DMS114 treated with DMSO at 0.1 percent for 48 hours (cell line): ENCODE data around the gene SEMA3F.
A peak's percentile ranks its signal among the peaks of the same experiment; 100 is the strongest.
"Not testable (repeated sequence)": the region's sequence is repeated elsewhere in the genome, so short reads cannot be mapped to it uniquely, and the experiment has no call there.

ENCODE experiments used
- DNase-seq: peaks from one replicate; lab custom pipeline; 2025; ENCODE audit not compliant: unreplicated experiment; lab: John Stamatoyannopoulos, UW

SEMA3F gene

DNA sequence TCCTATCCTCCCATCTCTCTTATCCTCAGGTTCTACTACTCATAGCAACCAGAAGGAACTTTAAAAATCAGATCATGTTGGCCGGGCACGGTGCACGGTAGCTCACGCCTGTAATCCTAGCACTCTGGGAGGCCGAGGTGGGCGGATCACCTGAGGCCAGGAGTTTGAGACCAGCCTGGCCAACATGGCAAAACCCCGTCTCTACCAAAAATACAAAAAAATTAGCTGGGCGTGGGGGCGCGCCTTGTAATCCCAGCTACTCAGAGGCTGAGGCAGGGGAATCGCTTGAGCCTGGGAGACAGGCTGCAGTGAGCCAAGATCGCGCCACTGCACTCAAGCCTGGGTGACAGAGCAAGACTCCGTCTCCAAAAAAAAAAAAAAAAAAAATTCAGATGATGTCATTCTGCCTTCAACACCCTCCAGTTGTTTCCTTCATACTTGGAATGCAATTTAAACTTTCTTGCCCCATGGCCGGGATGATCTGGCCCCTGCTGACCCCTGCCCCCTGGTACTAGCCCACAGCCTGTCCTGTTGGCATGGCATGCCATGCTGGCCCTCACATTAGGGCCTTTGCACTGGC is 73.2 kb downstream of the SEMA3F start:
- not testable (repeated sequence) for DNase-seq

DNA sequence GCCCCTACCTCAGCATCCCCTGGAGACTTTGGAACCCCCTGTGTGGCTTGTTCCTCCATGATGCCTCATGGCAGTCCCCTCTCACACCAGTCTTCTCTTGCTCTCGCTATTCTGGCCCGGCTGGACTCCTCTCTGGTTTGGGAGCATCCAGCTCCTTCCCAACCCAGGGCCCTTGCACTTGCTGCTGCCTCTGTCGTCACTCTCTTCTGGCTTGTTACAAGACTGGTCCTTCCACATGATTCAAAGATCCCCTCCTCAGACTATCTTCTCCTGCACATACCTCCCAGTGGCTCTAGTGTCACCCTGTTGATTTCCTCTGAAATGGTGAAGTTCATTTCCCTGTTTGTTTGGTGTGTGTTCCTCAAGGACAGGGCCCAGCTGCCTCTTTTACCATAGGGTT is 74.4 kb downstream of the SEMA3F start:
- no peak for DNase-seq

DNA sequence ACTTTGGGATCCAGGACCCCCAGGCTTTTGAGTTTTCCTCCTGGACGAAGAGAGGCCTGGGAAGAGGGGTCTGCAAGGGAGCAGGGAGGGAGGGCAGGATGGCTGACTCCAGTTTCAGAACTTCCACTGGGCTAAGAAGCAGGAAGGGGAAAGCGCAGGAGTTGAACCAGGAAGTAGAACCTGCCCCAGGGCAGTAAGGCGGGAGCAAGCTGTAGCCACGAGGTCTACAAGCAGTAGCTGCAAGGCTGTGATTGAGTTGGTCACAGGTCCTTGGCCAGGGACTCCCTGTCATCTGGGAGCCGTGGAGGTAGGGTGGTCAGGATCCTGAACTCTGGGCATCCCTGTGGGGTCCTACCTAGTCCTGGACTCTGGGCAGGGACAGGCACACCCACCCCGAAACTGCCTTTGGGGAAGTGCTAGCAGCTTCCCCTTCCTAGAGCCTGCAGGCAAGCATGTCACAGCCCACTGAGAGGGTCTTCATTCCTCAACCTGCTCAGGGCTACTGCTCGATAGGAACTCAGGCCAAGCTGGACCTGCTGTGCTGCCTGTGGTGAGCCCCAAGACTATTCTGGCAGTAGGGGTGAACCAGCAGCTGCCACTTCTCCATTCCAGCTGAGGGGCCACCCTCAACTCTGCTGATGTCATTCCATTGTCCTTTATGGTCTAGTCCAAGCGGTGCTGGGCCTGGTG is 75.1 kb downstream of the SEMA3F start:
- DNase-seq: no peak

DNA sequence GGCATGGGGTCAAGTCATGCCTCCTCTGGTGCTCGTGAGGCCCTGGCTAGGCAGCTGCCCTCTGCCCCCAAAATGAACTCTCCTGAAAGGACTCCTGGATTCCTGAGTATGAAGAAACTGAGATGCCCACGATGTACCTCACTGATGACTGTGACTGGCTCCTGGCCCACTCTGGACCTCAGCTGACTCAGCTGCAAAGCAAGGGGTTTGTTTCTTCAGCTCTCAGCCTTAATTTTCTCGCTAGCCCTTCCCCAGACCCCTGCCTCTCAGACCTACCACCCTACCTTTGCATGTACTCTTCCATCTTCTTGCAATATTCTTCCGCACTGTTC is 75.6 kb downstream of the SEMA3F start:
- no peak for DNase-seq

DNA sequence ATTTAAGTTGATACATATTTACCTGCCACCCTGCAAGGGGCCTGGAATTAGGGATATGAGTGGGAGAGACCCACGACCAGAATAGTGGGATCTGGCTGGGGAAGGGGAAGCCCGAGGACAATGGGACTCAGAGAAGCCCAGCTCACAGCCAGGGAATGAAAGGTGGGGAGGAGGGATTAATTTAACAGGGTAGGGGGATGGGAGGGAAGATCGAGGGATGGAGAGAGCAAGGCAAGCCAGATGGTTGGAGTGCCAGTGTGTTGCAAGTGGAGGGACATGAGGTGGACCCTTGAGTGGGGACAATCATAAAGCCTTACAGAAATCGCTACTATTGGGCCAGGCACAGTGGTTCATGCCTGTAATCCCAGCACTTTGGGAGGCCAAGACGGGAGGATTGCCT is 76.5 kb downstream of the SEMA3F start:
- no peak for DNase-seq

DNA sequence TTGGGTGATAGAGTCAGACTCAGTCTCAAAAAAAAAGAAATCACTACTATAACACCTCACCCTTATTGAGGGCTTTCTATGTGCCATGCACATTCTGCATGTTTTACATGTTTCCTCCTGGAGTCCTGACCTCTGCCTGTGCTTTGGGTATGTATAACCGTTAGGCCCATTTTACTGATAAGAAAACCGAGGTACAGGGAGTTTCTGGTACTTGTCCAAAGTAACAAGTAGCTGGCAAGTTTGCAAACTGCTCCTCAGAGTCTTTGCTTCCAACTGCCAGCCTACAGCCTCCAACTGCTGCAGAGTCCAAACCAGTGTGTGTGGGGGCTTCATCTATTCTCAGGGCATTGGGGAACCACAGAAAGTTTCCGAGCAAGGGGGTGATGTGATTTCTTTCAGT is 77.2 kb downstream of the SEMA3F start:
- no peak for DNase-seq

DNA sequence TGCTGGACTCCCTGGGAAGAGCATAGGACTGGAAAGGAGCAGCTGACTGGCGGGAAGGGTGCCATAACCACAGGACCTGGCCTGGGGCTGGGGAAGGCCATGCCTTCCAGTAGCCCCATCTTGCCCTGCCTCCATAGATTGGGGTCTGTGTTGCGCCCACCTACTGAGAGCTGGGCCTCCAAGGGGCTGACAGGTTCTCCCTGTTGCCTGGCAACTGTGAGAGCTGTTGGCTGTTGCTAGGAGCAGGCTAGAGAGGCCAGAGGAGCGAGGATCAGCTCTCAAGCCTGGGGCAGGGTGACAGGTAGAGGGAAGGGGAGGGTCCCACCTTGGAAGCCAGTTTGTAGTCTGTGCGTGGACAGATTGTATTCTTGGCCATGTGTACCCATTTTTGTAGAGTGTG is 78.1 kb downstream of the SEMA3F start:
- DNase-seq: no peak

DNA sequence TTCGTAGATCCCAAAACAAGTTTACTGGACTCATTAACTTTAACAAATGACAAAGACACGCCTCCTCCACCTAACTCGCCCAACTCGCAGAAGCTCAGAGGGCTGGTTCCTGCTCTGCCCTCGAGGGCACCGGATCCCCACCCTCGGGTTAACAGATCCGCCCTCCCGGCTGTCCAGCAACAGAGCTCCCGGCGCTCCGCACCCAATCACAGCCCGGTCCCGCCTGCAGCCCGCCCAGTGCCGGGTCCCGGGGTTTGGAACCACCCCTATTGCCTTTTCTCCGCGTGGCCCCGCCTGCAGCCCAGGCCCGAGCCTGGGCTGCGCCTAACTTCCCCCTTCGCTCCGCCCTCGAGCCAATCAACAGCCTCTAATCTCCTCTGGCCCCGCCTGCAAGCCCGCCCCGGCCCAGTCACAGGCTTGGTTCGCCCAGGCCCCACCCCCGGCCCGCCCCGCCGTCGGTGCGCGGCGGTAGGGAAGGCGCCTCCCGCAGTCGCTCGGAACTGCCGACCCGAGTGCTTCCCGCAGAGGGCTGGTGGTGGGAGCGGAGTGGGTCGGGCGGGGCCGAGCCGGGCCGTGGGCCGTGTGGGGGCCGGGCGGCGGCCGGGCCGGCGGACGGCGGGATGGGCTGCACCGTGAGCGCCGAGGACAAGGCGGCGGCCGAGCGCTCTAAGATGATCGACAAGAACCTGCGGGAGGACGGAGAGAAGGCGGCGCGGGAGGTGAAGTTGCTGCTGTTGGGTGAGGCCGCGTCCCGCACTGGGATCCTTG is 80.8 kb downstream of the SEMA3F start, which contains the start of gene GNAI2:
Gene GNAI2 (plus strand): TSS at position 489 of the 768 bp plus-strand sequence. CDS start 132 bp downstream, at position 621.
- DNase-seq: peak; percentile 94

DNA sequence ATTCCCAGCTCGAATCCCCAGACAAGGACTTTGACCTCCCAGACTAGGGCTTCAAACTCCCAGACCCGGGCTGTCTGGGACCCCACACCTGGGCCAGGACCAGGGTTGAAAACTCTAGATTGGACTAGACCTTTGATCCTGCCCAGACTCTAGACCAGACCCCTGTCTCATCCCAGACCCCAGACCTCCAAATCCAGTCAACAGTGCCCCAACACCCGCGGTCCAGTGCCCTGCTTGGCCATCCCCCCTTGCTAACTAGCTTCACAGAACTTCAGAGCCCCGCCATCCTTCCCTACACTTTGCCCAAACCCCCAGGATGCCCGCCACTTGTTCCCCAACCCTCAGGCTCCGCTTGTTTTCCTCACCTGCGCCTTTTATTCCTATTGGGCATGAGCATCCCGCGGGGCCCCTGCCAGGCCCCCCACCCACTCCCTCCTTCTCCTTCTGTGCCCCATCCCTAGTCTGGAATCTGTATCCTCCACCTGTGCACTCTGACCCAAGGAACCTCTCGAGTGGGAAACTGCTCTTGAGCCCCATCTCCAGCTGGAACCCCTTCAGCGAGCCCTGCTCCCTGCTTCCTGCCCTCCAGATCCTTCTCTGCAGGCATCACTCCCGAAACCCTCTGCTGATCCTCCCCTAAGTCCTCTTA is 81.5 kb downstream of the SEMA3F start:
- no peak for DNase-seq

DNA sequence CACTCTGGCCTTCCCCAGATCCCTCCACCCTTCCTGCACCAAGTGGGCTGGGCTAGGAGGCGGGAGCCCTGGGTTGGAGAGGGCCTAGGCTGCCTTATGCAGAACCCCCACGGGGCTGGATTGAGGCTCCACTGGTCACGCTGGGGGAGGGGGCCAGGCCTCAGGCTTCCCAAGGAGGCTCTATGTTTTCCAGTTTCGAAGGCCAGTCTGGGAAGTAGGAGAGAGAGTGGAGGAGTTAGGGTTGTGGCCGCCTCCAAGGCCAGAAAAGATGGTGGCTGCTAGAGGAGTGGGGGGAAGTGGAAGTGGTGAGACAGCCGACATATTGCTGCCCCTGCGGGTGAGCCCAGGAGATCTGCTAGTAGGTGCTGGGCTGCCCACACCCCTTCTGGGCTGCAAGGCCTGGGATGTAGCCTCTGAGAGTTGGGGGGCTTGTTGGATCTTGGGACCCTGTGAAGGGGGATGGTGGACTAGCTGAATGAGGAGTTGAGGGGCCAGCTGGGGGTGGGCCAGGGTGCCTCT is 82.1 kb downstream of the SEMA3F start:
- DNase-seq: no peak

DNA sequence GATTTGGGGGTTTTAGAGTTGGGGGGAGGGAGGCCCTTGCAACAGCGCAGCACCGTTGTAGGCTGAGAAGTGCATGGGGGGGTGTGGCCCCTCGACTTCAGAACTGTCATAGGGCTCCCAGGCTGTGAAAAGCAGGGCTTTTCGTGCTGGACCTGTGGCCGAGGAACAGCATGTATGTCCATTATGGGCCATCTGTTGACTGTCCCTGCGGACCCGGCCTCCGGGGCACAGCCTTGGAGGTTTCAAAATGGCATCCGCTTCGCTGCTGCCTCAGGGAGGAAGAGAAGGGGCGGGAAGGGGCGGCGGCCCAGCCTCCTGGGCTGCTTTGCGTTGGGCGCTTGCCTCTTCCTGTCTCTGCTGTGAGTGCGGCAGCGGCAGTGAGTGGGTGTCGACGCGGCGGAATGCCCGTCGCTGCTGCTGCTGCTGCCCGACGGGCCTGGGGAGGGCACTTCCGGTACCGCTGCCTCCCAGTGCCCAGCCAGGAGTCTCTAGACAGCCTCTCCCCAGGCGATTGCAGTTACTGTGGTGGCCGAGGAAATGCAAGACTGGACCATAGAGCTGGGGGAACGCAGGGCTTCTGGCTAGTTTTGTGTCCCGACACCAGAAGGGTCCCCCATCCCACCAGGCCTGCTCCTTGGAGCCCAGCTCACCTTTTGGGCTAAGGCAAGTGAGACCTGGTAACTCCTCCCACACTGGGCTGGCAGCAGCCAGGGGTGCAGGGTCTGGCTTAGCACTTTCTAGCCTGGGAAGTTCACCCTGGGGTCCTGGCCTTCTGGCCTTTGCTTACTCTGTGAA is 82.8 kb downstream of the SEMA3F start:
- DNase-seq: no peak

DNA sequence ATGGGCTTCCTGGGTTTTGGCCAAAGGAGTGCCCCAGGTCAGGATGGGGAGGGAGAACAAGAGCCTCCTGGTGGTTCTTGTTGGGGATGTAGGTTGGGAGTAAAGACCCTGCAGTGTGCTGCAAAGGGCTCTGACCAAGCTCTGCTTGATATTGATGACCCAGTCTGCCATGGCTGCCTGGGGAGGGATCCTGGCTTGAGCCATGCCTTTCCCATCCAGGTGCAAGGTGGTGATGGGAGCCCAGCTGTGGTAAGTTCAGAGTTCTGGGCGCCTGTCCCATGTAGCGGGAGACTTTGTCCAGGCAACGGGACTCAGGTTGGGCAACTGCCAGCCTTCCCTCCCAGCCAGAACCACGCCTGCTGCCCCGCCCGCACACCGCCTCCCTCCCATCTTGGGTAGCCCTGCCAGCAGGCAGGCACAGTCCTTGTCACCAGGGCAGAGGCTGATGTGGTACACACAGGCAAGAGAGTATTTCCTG is 83.5 kb downstream of the SEMA3F start:
- DNase-seq: no peak
